ENCODE data around the gene NCAPD3.

DNA sequence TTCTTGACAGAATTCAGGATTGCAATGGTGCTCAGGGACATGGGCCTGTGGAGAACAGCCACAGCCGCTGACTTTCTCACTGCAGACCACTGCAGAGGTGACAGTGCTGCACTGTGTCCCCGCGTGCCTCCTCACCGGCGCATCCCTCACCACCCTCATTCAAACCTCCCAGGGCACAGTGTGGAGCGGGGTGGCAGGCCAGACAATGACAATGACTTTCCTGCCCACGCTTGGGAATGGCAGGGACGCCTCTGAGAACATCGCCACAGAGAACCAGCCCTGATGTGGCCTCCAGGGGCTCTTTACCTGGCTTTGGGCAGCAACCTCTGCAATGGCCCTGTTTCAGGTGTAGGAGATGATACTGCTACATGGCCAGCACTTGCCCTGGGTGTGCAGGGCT is 65.7 kb downstream of the NCAPD3 start:
- TF ChIP-seq POLR2A (IDR thresholded peaks at IDR 0.05; ENCODE audit: low read depth) (no peak), POLR2AphosphoS5 (IDR thresholded peaks at IDR 0.05) (no peak), EP300 (IDR thresholded peaks at IDR 0.05) (no peak)
- TF ChIP-seq, protein P1, sequence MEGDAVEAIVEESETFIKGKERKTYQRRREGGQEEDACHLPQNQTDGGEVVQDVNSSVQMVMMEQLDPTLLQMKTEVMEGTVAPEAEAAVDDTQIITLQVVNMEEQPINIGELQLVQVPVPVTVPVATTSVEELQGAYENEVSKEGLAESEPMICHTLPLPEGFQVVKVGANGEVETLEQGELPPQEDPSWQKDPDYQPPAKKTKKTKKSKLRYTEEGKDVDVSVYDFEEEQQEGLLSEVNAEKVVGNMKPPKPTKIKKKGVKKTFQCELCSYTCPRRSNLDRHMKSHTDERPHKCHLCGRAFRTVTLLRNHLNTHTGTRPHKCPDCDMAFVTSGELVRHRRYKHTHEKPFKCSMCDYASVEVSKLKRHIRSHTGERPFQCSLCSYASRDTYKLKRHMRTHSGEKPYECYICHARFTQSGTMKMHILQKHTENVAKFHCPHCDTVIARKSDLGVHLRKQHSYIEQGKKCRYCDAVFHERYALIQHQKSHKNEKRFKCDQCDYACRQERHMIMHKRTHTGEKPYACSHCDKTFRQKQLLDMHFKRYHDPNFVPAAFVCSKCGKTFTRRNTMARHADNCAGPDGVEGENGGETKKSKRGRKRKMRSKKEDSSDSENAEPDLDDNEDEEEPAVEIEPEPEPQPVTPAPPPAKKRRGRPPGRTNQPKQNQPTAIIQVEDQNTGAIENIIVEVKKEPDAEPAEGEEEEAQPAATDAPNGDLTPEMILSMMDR (IDR thresholded peaks at IDR 0.05), result no peak

Measured in esophagus muscularis mucosa (tissue), 4 donors.